Right lobe of liver (tissue), 6 donors: ENCODE results near the gene NUP35. TPM values are rescaled to one million over a fixed set of nuclear protein-coding genes. Genes with fewer than 3 reads are reported as not detected.

Experiments used
- ATAC-seq, 4 donors: fragments of 200-7000 bp; cut with Tn5 transposase; one replicate each; pipeline ENCODE4 v1.9.1; 2020; ENCODE audit warnings: mild to moderate bottlenecking in 4 of 4, moderate library complexity in 4 of 4
- DNase-seq, 3 donors: peaks; one replicate each; pipeline ENCODE4 v3.0.0-alpha.2; 2020
- H3K27ac ChIP-seq, 3 donors: fragments of 200-600 bp; one replicate each; pipeline ENCODE4 v1.8.0; 2022
- H3K27me3 ChIP-seq, 2 donors: fragments of 200-600 bp; one replicate each; pipeline ENCODE4 v1.8.0; 2022
- H3K36me3 ChIP-seq, 4 donors: fragments of 200-600 bp; sonication (generic) in 1 of 4; one replicate each; pipeline versions ENCODE4 v1.5.1 to v1.8.0; 2017 to 2022; ENCODE audit warnings: control low read depth in 1 of 4
- H3K4me1 ChIP-seq, 4 donors: fragments of 200-600 bp; sonication (generic) in 1 of 4; one replicate each; pipeline versions ENCODE4 v1.5.1 to v1.8.0; 2017 to 2022; ENCODE audit warnings: control low read depth in 1 of 4
- H3K4me3 ChIP-seq, 3 donors: fragments of 200-600 bp; one replicate each; pipeline ENCODE4 v1.8.0; 2022
- H3K9me3 ChIP-seq, 4 donors: fragments of 200-600 bp; sonication (generic) in 1 of 4; one replicate each; pipeline versions ENCODE4 v1.5.1 to v1.8.0; 2017 to 2022; ENCODE audit warnings: control low read depth in 1 of 4
- CTCF ChIP-seq, 4 donors: fragments of 200-600 bp in 3 of 4; fragments of 450-650 bp in 1 of 4; IDR thresholded peaks; one replicate each; pipeline versions ENCODE4 v1.5.1 to v1.8.0; 2016 to 2022; ENCODE audit warnings: antibody characterized with exemption in 4 of 4, mild to moderate bottlenecking in 2 of 4
- POLR2A ChIP-seq: fragments of 450-650 bp; IDR thresholded peaks from one replicate; pipeline ENCODE4 v1.6.1; 2017; ENCODE audit warnings: antibody characterized with exemption, mild to moderate bottlenecking
- WGBS: methylation state at CpG from one replicate; pipeline ENCODE4 v1.1.6; 2018; ENCODE audit warnings: low coverage, low lambda C conversion rate; ENCODE audit not compliant: insufficient coverage; ENCODE audit errors: missing lambda C conversion rate; 5-methylcytosine and 5-hydroxymethylcytosine counted together
- intact Hi-C, 2 donors: fragments of 100-400 bp; cut with DNase I; formaldehyde crosslinking; loops; one replicate each; pipeline versions ENCODE4 v1.11.2 to v1.14.1; 2022
- long read RNA-seq: library from polyadenylated mRNA; unstranded; transcript quantifications from one replicate; pipeline ENCODE4 v2.0.0, GENCODE V29; 2019
- total RNA-seq, 6 experiments: library from RNA; depleted of rRNA in 2 of 6; stranded (reverse); fragments of >200 nt in 2 of 6; fragmentation: NEBNext Ultra II Directional in 3 of 6; extraction: Animal tissue kit (Norgen Biotek cat#: 25700) in 3 of 6; gene quantifications; one replicate each; pipeline versions ENCODE4 v1.1.0 to v1.2.4, GENCODE V29; 2016 to 2023
- donor health status: DM: no; HTN: yes; CAD: no.
- donor health status: DM: no; HTN: no; CAD: no.
- donor health status: DM: no; HTN: no; CAD: no.
- donor health status: DM: no; HTN: yes; CAD: no.
- donor health status: DM: no; HTN: yes; CAD: no.

The NUP35 gene
- total RNA-seq, result 10 to 100 TPM in 4 of 6 experiments, 1 to 10 TPM in 2; 8.7 to 12.9 (median 11.2) TPM
- long read RNA-seq, partial matches to known transcripts, result 0 of 2 reads
- long read RNA-seq, other reads (novel, unspliced or antisense), result 0 of 2 reads

- Histone ChIP-seq H3K36me3 (peaks cover 0 to 6% (median 0%) of the 10 kb centered on the region in 4 donors), H3K27me3 (no peaks in the 10 kb centered on the region), H3K27ac (peak within 1 kb of the TSS; percentile 72 to 86 (median 83)), H3K4me1 (peaks cover 0 to 16% (median 0%) of the 10 kb centered on the region in 4 donors), H3K9me3 (no peaks in the 10 kb centered on the region), H3K4me3 (peak within 1 kb of the TSS; percentile 60 to 82 (median 79))
- DNase-seq (peak; percentile 79 to 89 (median 85)), ATAC-seq (peak; percentile 94 to 96 (median 96))
- intact Hi-C loops, result no loop called here
- under 1% methylated on average over 28 of the region's 43 CpGs for WGBS
- TF ChIP-seq POLR2A (peak; percentile 16), CTCF (IDR thresholded peaks at IDR 0.05) (no peak)
These were observed at the start of gene NUP35 for GRCh38 chr2:183124222-183124956. Gene NUP35, plus strand, starts transcription at chr2:183124443. Its CDS starts 15 bp downstream, at chr2:183124458.

- H3K4me3 ChIP-seq, result peak overlapping the region; percentile 52 to 66 (median 55)
- peak in 1 of 3 donors; percentile 49 for DNase-seq
- ATAC-seq, result peak; percentile 78 to 88 (median 86)
- whole genome bisulfite sequencing, result 2% methylated on average over 8 of the region's 8 CpGs
- no peaks in the 10 kb centered on the region for H3K36me3 ChIP-seq
- no peaks in the 10 kb centered on the region for H3K4me1 ChIP-seq
- intact Hi-C loops, result no loop called here
- TF ChIP-seq CTCF (IDR thresholded peaks at IDR 0.05) (no peak), POLR2A (no peak)
- H3K27me3 ChIP-seq, result no peaks in the 10 kb centered on the region
- no peaks in the 10 kb centered on the region for H3K9me3 ChIP-seq
- H3K27ac ChIP-seq, result peak overlapping the region; percentile 61 to 73 (median 67)
These were observed 46.1 kb upstream of the NUP35 start for GRCh38 chr2:183078163-183078463.

GRCh38 chr2:183078464-183079138, 45.6 kb upstream of the NUP35 start, which contains the start of gene DUSP19:
Gene DUSP19, plus strand, starts transcription at chr2:183078747. Its CDS starts 187 bp downstream, at chr2:183078934.
- intact Hi-C loops, result no loop called here
- WGBS, result 3% methylated on average over 20 of the region's 20 CpGs
- peak; percentile 70 to 92 (median 70) for DNase-seq
- Histone ChIP-seq H3K27me3 (no peaks in the 10 kb centered on the region), H3K9me3 (no peaks in the 10 kb centered on the region), H3K36me3 (no peaks in the 10 kb centered on the region), H3K4me1 (no peaks in the 10 kb centered on the region), H3K4me3 (peak within 1 kb of the TSS; percentile 52 to 66 (median 55)), H3K27ac (peak within 1 kb of the TSS; percentile 61 to 73 (median 67))
- peak; percentile 97 to 98 (median 98) for ATAC-seq
- TF ChIP-seq CTCF (IDR thresholded peaks at IDR 0.05) (no peak), POLR2A (peak; percentile 71)

- ATAC-seq, result peak; percentile 28 to 47 (median 36)
- 34% methylated on average over 12 of the region's 13 CpGs for WGBS
- Histone ChIP-seq H3K4me3 (peak overlapping the region; percentile 52 to 66 (median 55)), H3K36me3 (no peaks in the 10 kb centered on the region), H3K27ac (peak overlapping the region; percentile 61 to 73 (median 67)), H3K9me3 (no peaks in the 10 kb centered on the region), H3K4me1 (no peaks in the 10 kb centered on the region), H3K27me3 (no peaks in the 10 kb centered on the region)
- no peak for DNase-seq
- TF ChIP-seq POLR2A (no peak), CTCF (IDR thresholded peaks at IDR 0.05) (no peak)
- intact Hi-C loops, result no loop called here
These were observed 45.0 kb upstream of the NUP35 start for GRCh38 chr2:183079139-183079775.
